ENCODE results near the gene TNFSF13.

Gene TNFSF13

DNA sequence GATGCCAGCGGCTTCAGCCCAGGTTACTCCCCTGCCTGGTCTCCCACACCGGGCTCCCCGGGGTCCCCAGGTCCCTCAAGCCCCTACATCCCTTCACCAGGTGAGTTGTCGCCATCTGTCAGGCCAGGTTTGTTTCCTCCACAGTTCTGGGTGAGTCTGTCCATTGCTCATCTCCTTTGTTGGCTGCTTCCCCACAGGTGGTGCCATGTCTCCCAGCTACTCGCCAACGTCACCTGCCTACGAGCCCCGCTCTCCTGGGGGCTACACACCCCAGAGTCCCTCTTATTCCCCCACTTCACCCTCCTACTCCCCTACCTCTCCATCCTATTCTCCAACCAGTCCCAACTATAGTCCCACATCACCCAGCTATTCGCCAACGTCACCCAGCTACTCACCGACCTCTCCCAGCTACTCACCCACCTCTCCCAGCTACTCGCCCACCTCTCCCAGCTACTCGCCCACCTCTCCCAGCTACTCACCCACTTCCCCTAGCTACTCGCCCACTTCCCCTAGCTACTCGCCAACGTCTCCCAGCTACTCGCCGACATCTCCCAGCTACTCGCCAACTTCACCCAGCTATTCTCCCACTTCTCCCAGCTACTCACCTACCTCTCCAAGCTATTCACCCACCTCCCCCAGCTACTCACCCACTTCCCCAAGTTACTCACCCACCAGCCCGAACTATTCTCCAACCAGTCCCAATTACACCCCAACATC is 45.6 kb upstream of the TNFSF13 start:
- DNase-seq (ENCODE audit: extremely low spot score) = no peak
- no peak for TF ChIP-seq FOXM1 (IDR thresholded peaks at IDR 0.05; ENCODE audit: borderline replicate concordance)
- no peak for TF ChIP-seq FOXK2 (IDR thresholded peaks at IDR 0.05)
- no peak for TF ChIP-seq SUZ12 (IDR thresholded peaks at IDR 0.05)
- TF ChIP-seq SP1 (IDR thresholded peaks at IDR 0.05) = no peak
- no peak for TF ChIP-seq LEF1 (IDR thresholded peaks at IDR 0.05; ENCODE audit: borderline replicate concordance)
- TF ChIP-seq FOXA1 (IDR thresholded peaks at IDR 0.05) = no peak
- TF ChIP-seq, protein P1, sequence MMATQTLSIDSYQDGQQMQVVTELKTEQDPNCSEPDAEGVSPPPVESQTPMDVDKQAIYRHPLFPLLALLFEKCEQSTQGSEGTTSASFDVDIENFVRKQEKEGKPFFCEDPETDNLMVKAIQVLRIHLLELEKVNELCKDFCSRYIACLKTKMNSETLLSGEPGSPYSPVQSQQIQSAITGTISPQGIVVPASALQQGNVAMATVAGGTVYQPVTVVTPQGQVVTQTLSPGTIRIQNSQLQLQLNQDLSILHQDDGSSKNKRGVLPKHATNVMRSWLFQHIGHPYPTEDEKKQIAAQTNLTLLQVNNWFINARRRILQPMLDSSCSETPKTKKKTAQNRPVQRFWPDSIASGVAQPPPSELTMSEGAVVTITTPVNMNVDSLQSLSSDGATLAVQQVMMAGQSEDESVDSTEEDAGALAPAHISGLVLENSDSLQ (IDR thresholded peaks at IDR 0.05) = no peak
- no peak for TF ChIP-seq ZNF384 (IDR thresholded peaks at IDR 0.05)
- no peak for TF ChIP-seq L3MBTL2 (conservative IDR thresholded peaks at IDR 0.05)
- ChIA-PET POLR2A (interaction anchor here (0.8 to 4.0 kb wide), 2 partner anchors 48 to 109 kb away, joined by 3 to 25 read pairs; partner anchors contain the start of gene TMEM256), CTCF (interaction anchor here (0.7 to 4.4 kb wide), 2 partner anchors 10 to 48 kb away, joined by 3 to 43 read pairs; partner anchors contain the start of gene SENP3)

DNA sequence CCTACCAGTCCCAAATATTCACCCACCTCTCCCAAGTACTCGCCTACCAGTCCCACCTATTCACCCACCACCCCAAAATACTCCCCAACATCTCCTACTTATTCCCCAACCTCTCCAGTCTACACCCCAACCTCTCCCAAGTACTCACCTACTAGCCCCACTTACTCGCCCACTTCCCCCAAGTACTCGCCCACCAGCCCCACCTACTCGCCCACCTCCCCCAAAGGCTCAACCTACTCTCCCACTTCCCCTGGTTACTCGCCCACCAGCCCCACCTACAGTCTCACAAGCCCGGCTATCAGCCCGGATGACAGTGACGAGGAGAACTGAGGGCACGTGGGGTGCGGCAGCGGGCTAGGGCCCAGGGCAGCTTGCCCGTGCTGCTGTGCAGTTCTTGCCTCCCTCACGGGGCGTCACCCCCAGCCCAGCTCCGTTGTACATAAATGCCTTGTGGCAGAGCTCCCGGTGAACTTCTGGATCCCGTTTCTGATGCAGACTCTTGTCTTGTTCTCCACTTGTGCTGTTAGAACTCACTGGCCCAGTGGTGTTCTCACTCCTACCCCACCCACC is 44.6 kb upstream of the TNFSF13 start:
- DNase-seq (ENCODE audit: extremely low spot score) = no peak
- POLR2A ChIA-PET = interaction anchor here (4.0 kb wide), 1 partner anchor 47 kb away, joined by 25 read pairs; no protein-coding TSS in a partner anchor
- TF ChIP-seq, protein P1 (IDR thresholded peaks at IDR 0.05) = no peak
- TF ChIP-seq LEF1 (IDR thresholded peaks at IDR 0.05; ENCODE audit: borderline replicate concordance) (no peak), NFRKB (IDR thresholded peaks at IDR 0.05) (no peak), BHLHE40 (IDR thresholded peaks at IDR 0.05; ENCODE audit: borderline replicate concordance) (no peak), CTBP1 (IDR thresholded peaks at IDR 0.05; ENCODE audit: borderline replicate concordance) (no peak), ELF4 (IDR thresholded peaks at IDR 0.05) (no peak), ZNF384 (IDR thresholded peaks at IDR 0.05) (no peak), SUZ12 (IDR thresholded peaks at IDR 0.05) (no peak), ARNT (IDR thresholded peaks at IDR 0.05) (no peak), HDGF (IDR thresholded peaks at IDR 0.05; ENCODE audit: borderline replicate concordance) (no peak), FOXA1 (IDR thresholded peaks at IDR 0.05) (no peak), SP1 (IDR thresholded peaks at IDR 0.05) (no peak), L3MBTL2 (conservative IDR thresholded peaks at IDR 0.05) (no peak), FOXM1 (IDR thresholded peaks at IDR 0.05; ENCODE audit: borderline replicate concordance) (no peak), FOXK2 (IDR thresholded peaks at IDR 0.05) (no peak), TARDBP (IDR thresholded peaks at IDR 0.05) (no peak)

DNA sequence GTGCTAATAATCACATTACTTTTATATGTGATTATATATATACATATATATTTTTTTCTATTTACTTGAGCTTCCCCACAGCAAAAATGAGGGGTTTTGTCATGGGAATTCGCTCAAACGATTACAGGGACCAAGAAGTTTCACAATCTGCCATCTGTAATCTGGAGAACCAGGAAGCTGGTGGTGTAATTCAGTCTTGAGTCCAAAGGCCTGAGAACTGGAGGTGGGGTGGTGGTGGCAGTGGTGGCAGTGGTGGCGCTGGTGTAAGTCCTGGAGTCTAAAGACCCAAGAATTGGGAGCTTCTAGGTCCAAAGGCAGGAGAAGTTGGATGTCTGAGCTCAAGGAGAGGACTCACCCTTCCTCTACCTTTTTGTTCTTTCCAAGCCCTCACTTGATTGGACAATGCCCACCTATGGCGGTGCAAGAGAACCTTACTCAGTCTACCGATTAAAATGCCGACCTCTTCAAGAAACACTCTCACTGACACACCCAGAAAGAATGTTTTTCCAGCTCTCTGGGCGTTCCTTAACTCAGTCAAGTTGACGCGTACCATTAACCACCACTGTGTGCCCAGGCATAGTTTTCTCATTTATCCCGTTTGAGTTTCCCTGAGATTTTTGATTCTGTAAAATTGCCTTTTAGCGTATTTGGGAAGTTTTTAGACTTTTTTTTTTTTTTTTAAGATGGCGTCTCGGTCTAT is 42.5 kb upstream of the TNFSF13 start:
- no peak for DNase-seq (ENCODE audit: extremely low spot score)
- ChIA-PET POLR2A (interaction anchor here (1.4 to 4.0 kb wide), 2 partner anchors 45 to 68 kb away, joined by 3 to 25 read pairs; partner anchors contain the start of gene MPDU1), CTCF (interaction anchor here (0.6 to 4.4 kb wide), 3 partner anchors 45 to 160 kb away, joined by 3 to 43 read pairs (median 4); partner anchors contain the start of gene SENP3)
- no peak for TF ChIP-seq BHLHE40 (IDR thresholded peaks at IDR 0.05; ENCODE audit: borderline replicate concordance)
- no peak for TF ChIP-seq L3MBTL2 (conservative IDR thresholded peaks at IDR 0.05)
- TF ChIP-seq FOXA1 (IDR thresholded peaks at IDR 0.05) = no peak
- TF ChIP-seq CTBP1 (IDR thresholded peaks at IDR 0.05; ENCODE audit: borderline replicate concordance) = no peak
- no peak for TF ChIP-seq HDGF (IDR thresholded peaks at IDR 0.05; ENCODE audit: borderline replicate concordance)
- TF ChIP-seq ARNT (IDR thresholded peaks at IDR 0.05) = no peak
- no peak for TF ChIP-seq TARDBP (IDR thresholded peaks at IDR 0.05)
- no peak for TF ChIP-seq NFRKB (IDR thresholded peaks at IDR 0.05)
- no peak for TF ChIP-seq FOXK2 (IDR thresholded peaks at IDR 0.05)
- TF ChIP-seq, protein P1 (IDR thresholded peaks at IDR 0.05) = no peak
- no peak for TF ChIP-seq ZNF384 (IDR thresholded peaks at IDR 0.05)

More for the DNA sequence above, 44.6 kb upstream of the TNFSF13 start:
- CTCF ChIA-PET = interaction anchor here (1.1 to 4.4 kb wide), 2 partner anchors 9 to 47 kb away, joined by 5 to 43 read pairs; partner anchors contain the start of gene SENP3

DNA sequence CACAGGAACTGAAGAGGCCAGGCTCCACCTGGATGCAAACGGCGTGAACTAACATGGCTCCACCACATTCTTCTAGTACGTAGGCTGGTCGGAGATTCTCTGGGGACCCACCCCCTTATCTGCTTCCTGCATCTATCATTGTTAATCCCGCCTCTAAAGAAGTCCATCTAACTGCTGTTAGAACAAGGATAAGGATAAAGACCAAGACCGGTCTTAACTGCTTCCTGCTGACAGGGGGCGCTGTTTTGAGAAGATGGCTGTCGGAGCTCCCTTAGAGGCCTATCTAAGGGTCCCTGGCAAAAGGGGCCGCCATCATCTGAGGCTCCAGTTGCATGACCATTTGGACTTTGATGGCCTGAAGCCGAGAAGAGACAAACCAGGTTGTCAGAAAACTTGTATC is 35.5 kb upstream of the TNFSF13 start:
- ChIA-PET CTCF (interaction anchor here (0.5 to 2.0 kb wide), 6 partner anchors 9 to 38 kb away, joined by 3 to 8 read pairs (median 5); partner anchors contain the start of gene SENP3), POLR2A (no interaction called here)
- DNase-seq (ENCODE audit: extremely low spot score) = peak; percentile 49
- TF ChIP-seq LEF1 (IDR thresholded peaks at IDR 0.05; ENCODE audit: borderline replicate concordance) = no peak
- no peak for TF ChIP-seq HDGF (IDR thresholded peaks at IDR 0.05; ENCODE audit: borderline replicate concordance)
- TF ChIP-seq NFRKB (IDR thresholded peaks at IDR 0.05) = no peak
- no peak for TF ChIP-seq FOXA1 (IDR thresholded peaks at IDR 0.05)
- TF ChIP-seq, protein P1 (IDR thresholded peaks at IDR 0.05) = peak; percentile 33; the same call in 1 of the 2 replicates

DNA sequence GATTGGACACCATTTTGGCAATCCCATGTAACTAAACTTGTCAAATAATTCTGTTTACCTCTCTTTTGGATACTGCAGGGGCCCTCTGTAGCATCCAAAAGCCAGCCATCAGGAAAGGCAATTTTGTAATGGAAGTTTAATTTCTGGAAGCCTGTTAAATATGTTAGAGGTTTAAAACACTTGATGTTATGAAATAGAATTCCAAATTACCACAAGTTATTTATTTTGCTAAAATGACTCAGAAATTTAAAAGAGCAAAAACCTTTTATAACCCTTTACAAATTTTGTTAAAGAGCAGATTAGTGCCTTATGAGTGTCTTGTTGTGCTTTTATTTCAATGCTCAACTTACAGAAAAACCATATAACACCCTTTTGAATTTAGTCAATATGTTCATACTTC is 29.7 kb upstream of the TNFSF13 start:
- TF ChIP-seq TARDBP (IDR thresholded peaks at IDR 0.05) (no peak), HDGF (IDR thresholded peaks at IDR 0.05; ENCODE audit: borderline replicate concordance) (no peak), FOXA1 (IDR thresholded peaks at IDR 0.05) (no peak), SUZ12 (IDR thresholded peaks at IDR 0.05) (no peak), ZNF384 (IDR thresholded peaks at IDR 0.05) (no peak), NFRKB (IDR thresholded peaks at IDR 0.05) (no peak), SP1 (IDR thresholded peaks at IDR 0.05) (no peak), FOXM1 (IDR thresholded peaks at IDR 0.05; ENCODE audit: borderline replicate concordance) (no peak)
- ChIA-PET POLR2A (no interaction called here), CTCF (no interaction called here)
- no peak for DNase-seq (ENCODE audit: extremely low spot score)

Data from HEK293T (cell line).